D721Med (cell line): Measurements from ENCODE around the gene UBASH3A.

ENCODE experiments used
- DNase-seq: peaks from one replicate; pipeline ENCODE4 v3.0.0; 2011; ENCODE audit warnings: low spot score; ENCODE audit not compliant: insufficient read length
- FAIRE-seq: peaks from 2 replicates; lab custom pipeline; 2011; peaks lifted over from hg19 to GRCh38; lab: Jason Lieb, UNC
- CTCF ChIP-seq: IDR thresholded peaks from 2 replicates; pipeline ENCODE4 v1.5.1; 2012; ENCODE audit warnings: mild to moderate bottlenecking, control low read depth; ENCODE audit not compliant: insufficient read depth; ENCODE audit errors: missing control alignments

Gene UBASH3A

GRCh38 chr21:42479582-42479981 is 75.9 kb downstream of the UBASH3A start:
- TF ChIP-seq CTCF = no peak
- FAIRE-seq = no peak
- no peak for DNase-seq

- FAIRE-seq (no peak), DNase-seq (no peak)
- TF ChIP-seq CTCF = no peak
Observed at GRCh38 chr21:42480736-42481135, 77.0 kb downstream of the UBASH3A start.

- FAIRE-seq = no peak
- DNase-seq = no peak
- no peak for TF ChIP-seq CTCF
Observed at GRCh38 chr21:42481169-42481568, 77.5 kb downstream of the UBASH3A start.

- TF ChIP-seq CTCF = no peak
- FAIRE-seq (no peak), DNase-seq (no peak)
Observed at GRCh38 chr21:42484966-42485365, 81.3 kb downstream of the UBASH3A start.

GRCh38 chr21:42486072-42486471 is 82.4 kb downstream of the UBASH3A start:
- no peak for FAIRE-seq
- no peak for DNase-seq

GRCh38 chr21:42486531-42486930 is 82.8 kb downstream of the UBASH3A start:
- DNase-seq (no peak), FAIRE-seq (no peak)
- no peak for TF ChIP-seq CTCF

More at GRCh38 chr21:42486072-42486471, 82.4 kb downstream of the UBASH3A start:
- no peak for TF ChIP-seq CTCF

GRCh38 chr21:42489006-42489563 is 85.4 kb downstream of the UBASH3A start:
- TF ChIP-seq CTCF = no peak
- no peak for DNase-seq
- no peak for FAIRE-seq
